HCT116 (cell line): Measurements from ENCODE around the gene CELSR3. TPM values are rescaled to one million over a fixed set of nuclear protein-coding genes. Genes with fewer than 3 reads are reported as not detected.

Source experiments
- ATAC-seq: fragments of 200-7000 bp; cut with Tn5 transposase; 2 replicates; pipeline ENCODE4 v1.9.1; 2020; ENCODE audit warnings: mild to moderate bottlenecking, moderate library complexity
- BruUV-seq: library from RNA; stranded (reverse); fragments of 400-500 nt; replicated peaks from 2 replicates; lab custom pipeline; 2021; lab: Mats Ljungman, UMichigan
- CTCF ChIA-PET: fragments of 300-600 bp; sonication (Branson Sonifier 250); formaldehyde crosslinking; loops from one replicate; lab custom pipeline; 2021; ENCODE audit warnings: antibody characterized with exemption; lab: Charles Lee
- POLR2A ChIA-PET: fragments of 300-600, 350-600 bp; sonication (Branson Sonifier 250); formaldehyde crosslinking; loops from one replicate; lab custom pipeline; 2021; ENCODE audit warnings: antibody characterized with exemption; lab: Charles Lee
- RAD21 ChIA-PET, 2 experiments: fragments of 300-600 bp; sonication (Branson Sonifier 250); formaldehyde crosslinking; loops; one replicate each; lab custom pipeline; 2023; ENCODE audit warnings: low total read pairs in 2 of 2; ENCODE audit not compliant: uncharacterized antibody in 2 of 2, unreplicated experiment in 2 of 2, low non-redundant PET in 1 of 2; lab: Charles Lee
- DNase-seq: peaks from one replicate; pipeline ENCODE4 v3.0.0-alpha.2; 2010; ENCODE audit warnings: low read depth, low spot score
- H2AFZ ChIP-seq: fragments of 200-600 bp; shearing (Covaris generic), sonication (generic); 2 replicates; pipeline ENCODE4 v1.6.1; 2017; ENCODE audit warnings: low read depth, mixed run types, mixed read lengths, antibody characterized with exemption, low read length; ENCODE audit not compliant: poor library complexity, severe bottlenecking
- H3K27ac ChIP-seq: 2 replicates; pipeline ENCODE4 v1.5.1; 2012; ENCODE audit warnings: low read depth, low read length
- H3K27me3 ChIP-seq: fragments of 200-600 bp; sonication (generic); 2 replicates; pipeline ENCODE4 v1.6.1; 2016; ENCODE audit warnings: mixed run types, low read length, mixed read lengths; ENCODE audit not compliant: insufficient read depth
- H3K36me3 ChIP-seq, 2 experiments: fragments of 200-500 bp in 1 of 2; fragments of 200-600 bp in 1 of 2; sonication (Bioruptor generic) in 1 of 2; sonication (generic) in 1 of 2; 2 replicates each; pipeline versions ENCODE4 v1.5.1 to v1.6.1; 2014 to 2016; ENCODE audit warnings: low read length in 2 of 2, inconsistent platforms in 1 of 2, mixed read lengths in 1 of 2, mixed run types in 1 of 2; ENCODE audit not compliant: insufficient read depth in 2 of 2, control insufficient read depth in 1 of 2
- H3K4me1 ChIP-seq, 2 experiments: fragments of 200-600 bp in 1 of 2; sonication (generic) in 1 of 2; 2 replicates each; pipeline versions ENCODE4 v1.5.1 to v1.6.1; 2012 to 2017; ENCODE audit warnings: low read length in 2 of 2, inconsistent platforms in 1 of 2, mild to moderate bottlenecking in 1 of 2, mixed read lengths in 1 of 2, mixed run types in 1 of 2, moderate library complexity in 1 of 2; ENCODE audit not compliant: insufficient read depth in 2 of 2, control insufficient read depth in 1 of 2
- H3K4me2 ChIP-seq: fragments of 200-600 bp; sonication (generic); 2 replicates; pipeline ENCODE4 v1.6.1; 2017; ENCODE audit warnings: mixed run types, low read length, mixed read lengths
- H3K4me3 ChIP-seq, 2 experiments: fragments of 200-600 bp in 1 of 2; sonication (generic) in 1 of 2; replicated peaks in 1 of 2; 2 replicates each; pipeline ENCODE4 v1.5.1; 2011 to 2016; ENCODE audit warnings: low read length in 2 of 2, control low read depth in 1 of 2, low read depth in 1 of 2, mild to moderate bottlenecking in 1 of 2, mixed read lengths in 1 of 2, mixed run types in 1 of 2
- H3K79me2 ChIP-seq: fragments of 200-600 bp; sonication (generic); 2 replicates; pipeline ENCODE4 v1.6.1; 2017; ENCODE audit warnings: mild to moderate bottlenecking, mixed run types, low read length, moderate library complexity, mixed read lengths; ENCODE audit not compliant: insufficient read depth
- H3K9ac ChIP-seq: fragments of 200-600 bp; sonication (generic); 2 replicates; pipeline ENCODE4 v1.6.1; 2016; ENCODE audit warnings: low read length, mixed read lengths
- H3K9me2 ChIP-seq: fragments of 200-600 bp; sonication (generic), shearing (Covaris generic); 2 replicates; pipeline ENCODE4 v1.6.1; 2017; ENCODE audit warnings: mixed run types, mild to moderate bottlenecking, moderate library complexity; ENCODE audit not compliant: insufficient read depth
- H3K9me3 ChIP-seq, 2 experiments: fragments of 200-500 bp in 1 of 2; fragments of 200-600 bp in 1 of 2; sonication (Bioruptor generic) in 1 of 2; sonication (generic) in 1 of 2; 2 replicates each; pipeline ENCODE4 v1.6.1; 2014 to 2017; ENCODE audit warnings: low read length in 2 of 2, mixed read lengths in 2 of 2, inconsistent platforms in 1 of 2, low read depth in 1 of 2, mild to moderate bottlenecking in 1 of 2, mixed run types in 1 of 2, moderate library complexity in 1 of 2; ENCODE audit not compliant: control insufficient read depth in 1 of 2, insufficient read depth in 1 of 2
- H4K20me1 ChIP-seq: fragments of 200-600 bp; sonication (generic), shearing (Covaris generic); 2 replicates; pipeline ENCODE4 v1.6.1; 2017; ENCODE audit warnings: mixed run types, mild to moderate bottlenecking, moderate library complexity; ENCODE audit not compliant: insufficient read depth
- ELF1 ChIP-seq: IDR thresholded peaks from 2 replicates; pipeline ENCODE4 v1.6.1; 2012; ENCODE audit warnings: low read depth, borderline replicate concordance
- EZH2phosphoT487 ChIP-seq: fragments of 200-600 bp; IDR thresholded peaks from 2 replicates; pipeline ENCODE4 v1.6.1; 2018; ENCODE audit warnings: antibody characterized with exemption, borderline replicate concordance
- JUND ChIP-seq: IDR thresholded peaks from 2 replicates; pipeline ENCODE4 v1.6.1; 2012
- SP1 ChIP-seq: IDR thresholded peaks from 2 replicates; pipeline ENCODE4 v1.6.1; 2012; ENCODE audit warnings: low read depth
- SRF ChIP-seq: IDR thresholded peaks from 2 replicates; pipeline ENCODE4 v1.6.1; 2012; ENCODE audit warnings: low read depth
- ZFX ChIP-seq: fragments of 450-650 bp; IDR thresholded peaks from 2 replicates; pipeline ENCODE4 v1.6.1; 2017
- ZNF274 ChIP-seq: fragments of 200-500 bp; sonication (Bioruptor generic); IDR thresholded peaks from 2 replicates; pipeline ENCODE4 v1.6.1; 2014; ENCODE audit warnings: mild to moderate bottlenecking, low read depth, low read length, inconsistent platforms
- intact Hi-C: fragments of 100-400 bp; cut with micrococcal nuclease; formaldehyde crosslinking; loops from 2 replicates; pipeline ENCODE4 v1.10.0; 2022
- total RNA-seq: library from RNA; stranded (reverse); gene quantifications from one replicate; pipeline ENCODE4 v1.2.1, GENCODE V29; 2021; ENCODE audit not compliant: unreplicated experiment
- TF ChIP-seq, protein P1 (sequence below): IDR thresholded peaks from 2 replicates; pipeline ENCODE4 v1.6.1; 2011; ENCODE audit warnings: mild to moderate bottlenecking, low read length, moderate library complexity; ENCODE audit not compliant: insufficient replicate concordance; ENCODE audit errors: extremely low read depth
- TF ChIP-seq, protein P2 (sequence below): IDR thresholded peaks from 2 replicates; pipeline ENCODE4 v1.6.1; 2012
- TF ChIP-seq, protein P3 (sequence below): IDR thresholded peaks from 2 replicates; pipeline ENCODE4 v1.6.1; 2012; ENCODE audit warnings: low read depth

Gene CELSR3
- total RNA-seq, 1 experiment from 2014 or later = 7.8 TPM

DNA sequence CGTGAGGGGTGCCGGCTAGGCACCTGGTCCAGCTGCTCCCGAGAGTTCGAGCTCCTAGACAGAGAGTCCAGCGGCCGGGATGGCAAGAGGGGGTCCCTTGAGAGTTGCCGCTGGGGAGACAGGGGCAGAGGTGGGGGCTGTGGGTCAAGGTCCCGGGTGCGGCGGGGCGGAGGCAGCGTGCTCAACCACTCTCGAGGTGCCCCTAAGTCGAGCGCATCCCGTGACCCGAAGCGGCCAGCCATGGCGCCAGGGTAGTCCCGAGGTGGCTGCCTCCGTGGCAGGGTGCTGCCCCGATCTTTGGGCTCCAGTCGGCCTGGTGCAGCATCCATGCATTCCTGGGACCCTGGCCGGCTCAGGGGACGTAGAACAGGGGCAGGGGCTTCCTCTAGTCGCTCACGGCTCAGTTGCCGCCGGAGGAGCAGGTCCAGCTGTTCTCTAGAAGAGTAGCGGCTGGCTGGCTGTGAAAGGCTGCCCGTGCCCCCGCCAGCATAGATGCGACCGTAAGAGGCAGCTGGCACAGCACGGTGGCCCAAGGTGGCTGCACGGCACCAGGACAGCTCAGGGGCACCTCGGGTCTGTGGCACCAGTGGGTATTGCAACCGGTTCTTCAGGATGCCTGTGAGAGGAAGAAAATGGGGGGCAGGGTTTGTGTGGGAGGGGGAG, 22.6 kb downstream of the CELSR3 start:
- no peak overlapping the region for H3K27ac ChIP-seq
- TF ChIP-seq JUND (no peak), ZFX (no peak), ELF1 (no peak), SP1 (no peak), SRF (no peak), EZH2phosphoT487 (no peak), ZNF274 (no peak)
- TF ChIP-seq, protein P1, sequence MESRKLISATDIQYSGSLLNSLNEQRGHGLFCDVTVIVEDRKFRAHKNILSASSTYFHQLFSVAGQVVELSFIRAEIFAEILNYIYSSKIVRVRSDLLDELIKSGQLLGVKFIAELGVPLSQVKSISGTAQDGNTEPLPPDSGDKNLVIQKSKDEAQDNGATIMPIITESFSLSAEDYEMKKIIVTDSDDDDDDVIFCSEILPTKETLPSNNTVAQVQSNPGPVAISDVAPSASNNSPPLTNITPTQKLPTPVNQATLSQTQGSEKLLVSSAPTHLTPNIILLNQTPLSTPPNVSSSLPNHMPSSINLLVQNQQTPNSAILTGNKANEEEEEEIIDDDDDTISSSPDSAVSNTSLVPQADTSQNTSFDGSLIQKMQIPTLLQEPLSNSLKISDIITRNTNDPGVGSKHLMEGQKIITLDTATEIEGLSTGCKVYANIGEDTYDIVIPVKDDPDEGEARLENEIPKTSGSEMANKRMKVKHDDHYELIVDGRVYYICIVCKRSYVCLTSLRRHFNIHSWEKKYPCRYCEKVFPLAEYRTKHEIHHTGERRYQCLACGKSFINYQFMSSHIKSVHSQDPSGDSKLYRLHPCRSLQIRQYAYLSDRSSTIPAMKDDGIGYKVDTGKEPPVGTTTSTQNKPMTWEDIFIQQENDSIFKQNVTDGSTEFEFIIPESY = no peak
- TF ChIP-seq, protein P2, sequence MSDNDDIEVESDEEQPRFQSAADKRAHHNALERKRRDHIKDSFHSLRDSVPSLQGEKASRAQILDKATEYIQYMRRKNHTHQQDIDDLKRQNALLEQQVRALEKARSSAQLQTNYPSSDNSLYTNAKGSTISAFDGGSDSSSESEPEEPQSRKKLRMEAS = no peak
- TF ChIP-seq, protein P3, sequence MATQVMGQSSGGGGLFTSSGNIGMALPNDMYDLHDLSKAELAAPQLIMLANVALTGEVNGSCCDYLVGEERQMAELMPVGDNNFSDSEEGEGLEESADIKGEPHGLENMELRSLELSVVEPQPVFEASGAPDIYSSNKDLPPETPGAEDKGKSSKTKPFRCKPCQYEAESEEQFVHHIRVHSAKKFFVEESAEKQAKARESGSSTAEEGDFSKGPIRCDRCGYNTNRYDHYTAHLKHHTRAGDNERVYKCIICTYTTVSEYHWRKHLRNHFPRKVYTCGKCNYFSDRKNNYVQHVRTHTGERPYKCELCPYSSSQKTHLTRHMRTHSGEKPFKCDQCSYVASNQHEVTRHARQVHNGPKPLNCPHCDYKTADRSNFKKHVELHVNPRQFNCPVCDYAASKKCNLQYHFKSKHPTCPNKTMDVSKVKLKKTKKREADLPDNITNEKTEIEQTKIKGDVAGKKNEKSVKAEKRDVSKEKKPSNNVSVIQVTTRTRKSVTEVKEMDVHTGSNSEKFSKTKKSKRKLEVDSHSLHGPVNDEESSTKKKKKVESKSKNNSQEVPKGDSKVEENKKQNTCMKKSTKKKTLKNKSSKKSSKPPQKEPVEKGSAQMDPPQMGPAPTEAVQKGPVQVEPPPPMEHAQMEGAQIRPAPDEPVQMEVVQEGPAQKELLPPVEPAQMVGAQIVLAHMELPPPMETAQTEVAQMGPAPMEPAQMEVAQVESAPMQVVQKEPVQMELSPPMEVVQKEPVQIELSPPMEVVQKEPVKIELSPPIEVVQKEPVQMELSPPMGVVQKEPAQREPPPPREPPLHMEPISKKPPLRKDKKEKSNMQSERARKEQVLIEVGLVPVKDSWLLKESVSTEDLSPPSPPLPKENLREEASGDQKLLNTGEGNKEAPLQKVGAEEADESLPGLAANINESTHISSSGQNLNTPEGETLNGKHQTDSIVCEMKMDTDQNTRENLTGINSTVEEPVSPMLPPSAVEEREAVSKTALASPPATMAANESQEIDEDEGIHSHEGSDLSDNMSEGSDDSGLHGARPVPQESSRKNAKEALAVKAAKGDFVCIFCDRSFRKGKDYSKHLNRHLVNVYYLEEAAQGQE = no peak
- no peaks in the 10 kb centered on the region for H3K9me3 ChIP-seq
- no peaks in the 10 kb centered on the region for H3K9me2 ChIP-seq
- no peaks in the 10 kb centered on the region for H3K27me3 ChIP-seq
- H4K20me1 ChIP-seq = no peaks in the 10 kb centered on the region
- no peak overlapping the region for H3K9ac ChIP-seq
- no peak overlapping the region for H3K4me3 ChIP-seq
- RAD21 ChIA-PET = no interaction called here
- intact Hi-C loops = no loop called here
- ATAC-seq (no peak), DNase-seq (no peak)
- H3K4me1 ChIP-seq = peaks cover 6 to 11% of the 10 kb centered on the region in 2 experiments
- no TSS peak for BruUV-seq
- no peak overlapping the region for H3K4me2 ChIP-seq
- H2AFZ ChIP-seq = no peak overlapping the region
- POLR2A ChIA-PET = no interaction called here
- no peaks in the 10 kb centered on the region for H3K36me3 ChIP-seq
- CTCF ChIA-PET = no interaction called here
- H3K79me2 ChIP-seq = no peaks in the 10 kb centered on the region; the same call in 1 of the 2 replicates
